Omental fat pad (tissue), 4 donors: ENCODE measurements around the gene NUAK1. TPM values are rescaled to one million over a fixed set of nuclear protein-coding genes. Genes with fewer than 3 reads are reported as not detected.

ENCODE experiments used
- ATAC-seq: fragments of 150-250 bp; one replicate; pipeline ENCODE4 v1.9.1; 2016; ENCODE audit warnings: mild to moderate bottlenecking, moderate library complexity; ENCODE audit not compliant: low FRiP score
- DNase-seq: peaks from one replicate; pipeline ENCODE4 v3.0.0-alpha.2; 2019; ENCODE audit warnings: low spot score
- total RNA-seq, 4 donors: library from RNA; depleted of rRNA; stranded (reverse); fragments of >200 nt; gene quantifications; one replicate each; pipeline ENCODE4 v1.1.0, GENCODE V29; 2016
- TF ChIP-seq, protein P1 (sequence below), 3 donors: fragments of 450-650 bp; IDR thresholded peaks; one replicate each; pipeline ENCODE4 v1.5.1; 2016 to 2017; ENCODE audit warnings: antibody characterized with exemption in 3 of 3, mild to moderate bottlenecking in 3 of 3, moderate library complexity in 2 of 3

Gene NUAK1
- total RNA-seq, 4 donors from 2014 or later = 6.8 to 47.3 (median 21.0) TPM

DNA sequence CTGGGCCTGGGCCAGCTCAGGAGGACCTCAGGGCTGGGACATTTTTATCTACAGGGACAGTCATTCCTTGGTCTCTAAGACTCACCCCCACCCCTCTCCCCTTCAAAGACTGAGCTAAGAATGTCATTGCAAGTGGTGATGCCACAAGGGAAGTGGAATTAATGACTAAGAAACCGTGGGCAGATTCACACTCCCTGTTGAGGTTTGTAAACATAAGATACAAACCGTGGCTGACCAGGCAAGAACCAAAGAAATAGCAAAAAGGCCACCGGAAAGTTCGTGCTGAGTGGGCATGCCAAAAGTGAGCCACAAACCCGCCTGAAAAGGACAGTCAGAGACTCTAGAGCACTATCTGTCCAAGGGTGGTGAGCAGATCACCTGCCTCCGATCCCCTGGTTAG lies 25.7 kb downstream of the NUAK1 start:
- TF ChIP-seq, protein P1, sequence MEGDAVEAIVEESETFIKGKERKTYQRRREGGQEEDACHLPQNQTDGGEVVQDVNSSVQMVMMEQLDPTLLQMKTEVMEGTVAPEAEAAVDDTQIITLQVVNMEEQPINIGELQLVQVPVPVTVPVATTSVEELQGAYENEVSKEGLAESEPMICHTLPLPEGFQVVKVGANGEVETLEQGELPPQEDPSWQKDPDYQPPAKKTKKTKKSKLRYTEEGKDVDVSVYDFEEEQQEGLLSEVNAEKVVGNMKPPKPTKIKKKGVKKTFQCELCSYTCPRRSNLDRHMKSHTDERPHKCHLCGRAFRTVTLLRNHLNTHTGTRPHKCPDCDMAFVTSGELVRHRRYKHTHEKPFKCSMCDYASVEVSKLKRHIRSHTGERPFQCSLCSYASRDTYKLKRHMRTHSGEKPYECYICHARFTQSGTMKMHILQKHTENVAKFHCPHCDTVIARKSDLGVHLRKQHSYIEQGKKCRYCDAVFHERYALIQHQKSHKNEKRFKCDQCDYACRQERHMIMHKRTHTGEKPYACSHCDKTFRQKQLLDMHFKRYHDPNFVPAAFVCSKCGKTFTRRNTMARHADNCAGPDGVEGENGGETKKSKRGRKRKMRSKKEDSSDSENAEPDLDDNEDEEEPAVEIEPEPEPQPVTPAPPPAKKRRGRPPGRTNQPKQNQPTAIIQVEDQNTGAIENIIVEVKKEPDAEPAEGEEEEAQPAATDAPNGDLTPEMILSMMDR (IDR thresholded peaks at IDR 0.05) = no peak
- peak; percentile 44 for ATAC-seq
- no peak for DNase-seq

DNA sequence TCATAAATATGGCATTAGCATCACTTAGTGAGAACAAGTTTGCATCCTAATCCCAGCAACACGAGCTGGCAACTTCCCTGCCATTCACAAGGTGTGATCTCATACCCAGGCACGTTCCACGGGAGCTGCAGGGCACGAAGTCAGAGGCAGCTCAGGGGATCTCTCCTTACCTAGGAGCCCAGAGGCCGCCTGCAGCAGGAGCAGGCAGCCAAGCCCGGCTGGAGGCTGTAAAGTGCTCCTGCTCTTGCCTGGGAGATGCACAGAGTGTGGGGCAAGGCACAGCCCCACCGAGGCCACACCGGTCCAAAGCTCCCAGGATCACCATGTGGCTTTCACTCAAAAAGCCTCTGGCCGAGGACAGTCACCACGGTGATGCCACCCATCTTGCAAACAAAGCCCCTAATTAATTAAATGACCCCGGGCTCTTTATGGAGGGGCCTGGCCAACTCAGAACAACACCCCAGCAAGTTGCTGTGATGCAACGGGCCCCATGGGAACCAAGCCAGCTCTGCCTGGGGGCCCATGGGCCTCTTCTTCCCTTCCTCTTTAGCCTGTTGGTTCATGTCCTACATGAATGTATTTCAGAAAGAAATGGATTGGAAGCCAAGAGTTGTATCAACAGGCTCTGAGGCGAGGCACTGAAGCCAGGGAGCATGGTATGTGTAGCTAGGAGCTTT lies 26.5 kb downstream of the NUAK1 start:
- DNase-seq (no peak), ATAC-seq (no peak)
- TF ChIP-seq, protein P1 (IDR thresholded peaks at IDR 0.05) = no peak

DNA sequence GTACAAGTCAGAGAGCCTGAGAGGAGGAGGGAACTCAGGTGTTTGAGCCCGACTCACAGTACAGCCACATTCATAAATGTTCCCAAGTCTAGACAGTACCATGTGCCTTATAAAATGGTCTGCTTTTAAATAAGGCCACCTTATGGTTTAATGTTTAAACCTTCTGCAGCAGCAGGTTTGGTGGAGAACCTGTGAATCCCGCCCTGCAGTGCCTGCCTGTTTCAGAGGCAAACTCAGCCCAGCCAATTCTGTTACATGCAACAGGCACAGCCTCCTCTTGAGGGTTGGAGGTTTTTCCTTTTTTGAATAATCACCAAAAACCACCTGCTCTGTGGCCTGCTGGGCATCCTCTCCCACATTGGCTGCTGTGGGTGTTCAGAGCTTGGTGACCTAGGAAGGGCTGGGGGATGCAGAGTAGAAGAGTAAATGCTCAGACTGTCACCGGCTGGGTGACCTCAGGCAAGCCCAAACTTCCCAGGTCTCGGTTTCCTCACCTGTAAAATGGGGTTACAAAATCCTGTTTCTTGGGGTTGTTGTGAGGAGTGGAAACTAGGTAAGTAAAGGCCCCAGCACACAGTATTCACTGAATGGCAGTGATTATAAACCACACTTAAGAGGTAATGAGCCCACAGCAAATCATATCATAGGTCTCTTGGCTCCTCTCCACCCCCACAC lies 28.0 kb downstream of the NUAK1 start:
- DNase-seq (no peak), ATAC-seq (no peak)
- TF ChIP-seq, protein P1 (IDR thresholded peaks at IDR 0.05) = no peak

DNA sequence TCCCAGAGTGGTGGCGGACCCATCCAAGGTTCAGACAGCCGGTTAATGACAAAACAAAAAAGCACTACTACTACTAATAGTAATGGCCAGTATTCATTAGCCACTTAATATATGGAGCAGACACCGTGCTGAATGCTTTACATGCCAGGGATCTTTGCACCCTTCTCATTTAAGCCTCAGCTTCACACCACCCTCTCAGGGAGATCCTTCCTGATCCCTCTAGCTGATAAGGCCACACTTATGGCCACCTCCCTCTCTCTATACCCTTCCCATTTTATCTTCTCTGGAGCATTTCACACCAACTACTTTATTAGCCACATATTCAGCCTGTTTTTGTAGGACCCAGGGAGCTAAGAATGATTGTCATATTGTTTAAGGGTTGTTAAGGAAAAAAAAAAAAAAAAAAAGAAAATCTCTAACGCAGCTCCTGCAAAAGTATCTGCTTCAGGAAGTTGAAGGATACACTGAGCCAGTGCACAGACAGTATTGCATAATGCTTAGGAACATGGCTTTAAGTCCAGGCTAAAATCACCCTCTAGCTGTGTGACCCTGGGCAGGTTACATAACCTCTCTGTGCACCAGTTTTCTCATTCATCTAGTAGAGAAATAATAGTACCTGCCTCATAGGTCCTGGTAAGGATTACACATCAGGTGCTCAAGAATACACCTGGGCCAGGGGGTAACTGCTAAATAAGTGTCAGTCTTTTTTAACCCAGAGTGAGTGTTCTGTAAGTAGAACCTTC lies 29.4 kb downstream of the NUAK1 start:
- TF ChIP-seq, protein P1 (IDR thresholded peaks at IDR 0.05) = no peak
- ATAC-seq (no peak), DNase-seq (no peak)

DNA sequence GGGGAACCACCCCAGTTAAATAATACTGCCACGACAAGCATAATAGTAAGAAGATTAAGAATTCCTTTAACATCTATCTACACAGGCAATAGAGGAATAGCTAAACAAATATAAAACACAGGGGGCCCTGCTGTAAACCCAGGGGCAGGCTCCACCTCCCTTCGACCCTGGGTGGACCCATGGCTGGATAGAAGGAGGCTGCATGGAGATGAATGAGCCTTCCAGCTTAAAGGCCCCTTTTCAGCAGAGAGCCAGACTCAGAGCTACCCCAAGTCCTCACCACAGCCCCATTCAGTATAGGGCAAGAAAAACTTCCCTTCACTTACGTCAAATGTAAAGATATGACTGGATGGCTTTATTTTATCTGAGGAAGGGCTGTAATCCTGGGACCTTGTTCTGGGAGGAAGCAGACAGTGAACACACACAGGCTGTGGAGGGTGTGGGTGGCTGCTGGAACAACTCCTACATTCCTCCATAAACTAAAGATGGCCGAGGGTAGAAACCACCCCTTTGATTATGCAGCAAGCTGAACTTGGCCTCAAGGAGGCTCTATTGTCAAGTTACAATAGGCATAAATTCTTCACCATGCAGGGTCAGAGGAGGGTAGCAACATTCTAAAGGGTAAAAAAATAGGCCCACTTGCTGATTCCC lies 30.4 kb downstream of the NUAK1 start:
- DNase-seq (no peak), ATAC-seq (no peak)
- TF ChIP-seq, protein P1 (IDR thresholded peaks at IDR 0.05) = no peak

DNA sequence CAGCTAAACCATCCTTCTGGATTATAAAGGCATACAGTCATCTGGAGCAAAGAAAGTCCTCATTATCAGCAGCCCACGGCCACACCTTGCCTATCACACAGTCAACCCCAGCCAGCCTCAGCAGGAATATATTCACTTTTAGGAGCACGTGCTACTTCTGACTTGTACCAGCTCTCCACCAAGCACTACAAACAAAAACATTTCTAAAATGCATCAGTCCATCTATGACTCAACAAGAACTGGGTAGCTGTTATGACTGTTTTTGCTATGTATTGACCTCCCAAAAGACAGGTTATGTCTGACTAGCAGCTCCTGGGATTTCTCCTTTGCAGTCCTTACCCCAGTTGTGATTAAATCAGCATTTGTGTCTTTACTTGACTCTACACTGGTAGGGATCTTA lies 31.2 kb downstream of the NUAK1 start:
- DNase-seq = no peak
- TF ChIP-seq, protein P1 (IDR thresholded peaks at IDR 0.05) = no peak
- ATAC-seq = peak; percentile 77
